HS-5 (cell line): Measurements from ENCODE around the gene AKIRIN2.
"Not testable (repeated sequence)": the region's sequence is repeated elsewhere in the genome, so short reads cannot be mapped to it uniquely, and the experiment has no call there.

Experiments used
- DNase-seq: peaks from one replicate; pipeline ENCODE4 v3.0.0-alpha.2; 2012; ENCODE audit warnings: low read depth

Gene AKIRIN2

DNA sequence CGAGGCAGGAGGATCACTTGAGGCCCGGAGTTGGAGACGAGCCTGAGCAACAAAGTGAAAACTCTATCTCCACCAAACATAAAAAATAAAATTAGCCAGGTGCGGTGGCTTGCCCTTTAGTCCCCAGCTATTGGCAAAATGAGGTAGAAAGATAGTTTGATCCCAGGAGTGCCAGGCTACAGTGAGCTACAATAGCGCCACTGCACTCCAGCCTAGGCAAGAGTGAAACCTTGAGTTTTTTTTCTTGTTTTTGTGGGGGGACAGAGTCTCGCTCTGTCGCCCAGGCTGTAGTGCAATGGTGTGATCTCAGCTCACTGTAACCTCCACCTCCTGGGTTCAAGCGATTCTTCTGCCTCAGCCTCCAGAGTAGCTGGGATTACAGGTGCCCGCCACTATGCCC lies 14.1 kb downstream of the AKIRIN2 start:
- DNase-seq: not testable (repeated sequence)

DNA sequence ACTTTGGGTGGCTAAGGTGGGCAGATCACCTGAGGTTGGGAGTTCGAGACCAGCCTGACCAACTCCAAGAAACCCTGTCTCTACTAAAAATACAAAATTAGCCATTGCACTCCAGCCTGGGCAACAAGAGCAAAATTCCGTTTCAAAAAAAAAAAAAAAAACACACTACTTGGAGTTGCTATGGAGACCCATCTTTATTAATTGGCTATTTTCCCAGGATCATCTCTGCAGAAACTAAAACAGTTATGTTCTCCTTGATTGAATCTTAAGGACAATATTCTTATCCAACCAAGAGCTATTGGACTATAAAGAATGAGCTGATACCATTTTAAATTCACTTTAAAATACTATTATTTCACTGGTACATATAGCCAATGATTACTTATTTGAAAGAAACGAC lies 14.7 kb downstream of the AKIRIN2 start:
- DNase-seq: no peak

DNA sequence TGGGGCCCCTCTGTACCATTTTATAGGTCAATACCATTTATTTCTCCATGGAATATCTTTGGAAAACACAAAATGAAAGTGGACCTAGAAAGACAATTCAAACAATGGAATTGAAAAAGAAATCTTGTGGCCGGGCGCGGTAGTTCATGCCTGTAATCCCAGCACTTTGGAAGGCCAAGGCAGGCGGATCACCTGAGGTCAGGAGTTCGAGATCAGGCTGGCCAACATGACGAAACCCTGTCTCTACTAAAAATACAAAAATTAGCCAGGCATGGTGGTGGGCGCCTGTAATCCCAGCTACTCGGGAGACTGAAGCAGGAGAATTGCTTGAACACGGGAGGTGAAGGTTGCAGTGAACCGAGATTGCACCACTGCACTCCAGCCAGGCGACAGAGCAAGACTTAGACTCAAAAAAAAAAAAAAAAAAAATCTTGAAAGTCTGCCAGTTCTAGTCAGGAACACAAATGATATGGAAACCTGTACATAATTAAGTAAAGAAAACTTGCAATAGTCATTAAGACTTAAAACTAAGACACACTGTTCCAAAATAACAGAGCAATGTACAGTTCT lies 15.3 kb downstream of the AKIRIN2 start:
- not testable (repeated sequence) for DNase-seq

DNA sequence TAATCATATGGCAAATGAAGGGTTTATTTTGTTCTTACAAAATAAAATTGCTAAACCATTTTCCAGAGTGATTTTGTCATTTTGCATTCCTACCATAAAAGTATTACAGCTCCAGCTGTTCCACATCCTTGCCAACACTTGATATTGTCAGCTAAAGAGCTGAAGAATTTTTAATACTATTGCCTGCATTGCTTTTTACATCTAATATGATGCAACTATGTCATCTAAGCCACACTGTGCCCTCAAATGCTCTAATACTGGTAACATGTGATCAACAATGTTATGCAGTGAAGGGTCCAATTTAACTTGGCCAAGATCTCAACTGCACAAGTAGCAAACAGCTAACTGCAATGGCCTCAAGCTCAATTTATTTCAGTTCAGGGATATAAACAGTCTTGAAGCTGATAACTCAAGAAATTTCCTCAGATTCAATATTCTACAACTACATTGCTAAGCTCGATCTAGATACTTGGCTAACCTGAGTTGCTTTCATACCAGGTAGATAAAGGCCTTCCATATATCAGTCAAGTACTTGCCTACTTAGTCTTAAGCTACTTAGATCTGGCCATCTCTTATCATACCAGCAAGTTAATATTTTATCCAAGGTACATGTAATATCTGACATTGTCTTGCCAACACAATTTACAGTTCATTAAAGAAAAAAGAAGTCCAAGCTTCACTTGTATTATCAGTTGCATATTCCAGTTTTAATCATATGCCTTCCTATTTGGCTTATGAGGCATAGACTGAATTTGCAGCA lies 17.0 kb downstream of the AKIRIN2 start:
- no peak for DNase-seq

DNA sequence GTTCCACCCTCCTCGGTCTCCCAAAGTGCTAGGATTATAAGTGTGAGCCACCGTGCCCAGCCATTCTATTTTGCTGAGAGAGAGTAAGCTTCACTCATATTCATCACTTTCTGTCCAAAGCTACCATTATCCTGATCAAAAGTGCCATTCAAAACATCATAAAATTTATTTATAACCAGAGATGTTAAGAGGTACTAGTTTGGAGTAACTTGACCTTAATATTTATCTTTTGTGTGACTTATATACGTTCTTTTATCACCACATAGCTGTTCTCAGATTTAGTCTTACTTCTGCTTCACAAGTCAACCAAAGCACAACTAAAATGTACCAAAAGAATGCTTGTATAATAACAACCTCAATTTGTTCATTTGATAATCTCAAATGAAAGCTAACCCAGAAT lies 18.1 kb downstream of the AKIRIN2 start:
- DNase-seq: no peak

DNA sequence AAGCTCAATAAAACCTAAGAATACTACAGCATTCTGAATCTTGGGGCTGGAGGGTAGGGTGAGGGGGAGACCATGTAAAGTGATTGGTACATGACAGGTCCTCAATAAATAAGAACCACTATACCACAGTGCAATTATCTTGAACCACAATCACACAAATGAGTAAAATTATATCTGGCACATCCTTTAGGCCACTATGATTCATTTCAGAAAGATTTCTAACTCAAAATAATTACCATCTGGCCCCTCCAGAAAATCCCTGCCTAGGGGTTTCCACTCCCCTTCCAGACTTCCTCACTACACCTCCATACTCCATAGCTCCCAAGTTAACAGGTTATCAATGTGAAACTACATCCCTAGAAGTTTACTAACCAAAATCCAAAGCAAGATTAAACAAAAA lies 19.7 kb downstream of the AKIRIN2 start:
- no peak for DNase-seq

DNA sequence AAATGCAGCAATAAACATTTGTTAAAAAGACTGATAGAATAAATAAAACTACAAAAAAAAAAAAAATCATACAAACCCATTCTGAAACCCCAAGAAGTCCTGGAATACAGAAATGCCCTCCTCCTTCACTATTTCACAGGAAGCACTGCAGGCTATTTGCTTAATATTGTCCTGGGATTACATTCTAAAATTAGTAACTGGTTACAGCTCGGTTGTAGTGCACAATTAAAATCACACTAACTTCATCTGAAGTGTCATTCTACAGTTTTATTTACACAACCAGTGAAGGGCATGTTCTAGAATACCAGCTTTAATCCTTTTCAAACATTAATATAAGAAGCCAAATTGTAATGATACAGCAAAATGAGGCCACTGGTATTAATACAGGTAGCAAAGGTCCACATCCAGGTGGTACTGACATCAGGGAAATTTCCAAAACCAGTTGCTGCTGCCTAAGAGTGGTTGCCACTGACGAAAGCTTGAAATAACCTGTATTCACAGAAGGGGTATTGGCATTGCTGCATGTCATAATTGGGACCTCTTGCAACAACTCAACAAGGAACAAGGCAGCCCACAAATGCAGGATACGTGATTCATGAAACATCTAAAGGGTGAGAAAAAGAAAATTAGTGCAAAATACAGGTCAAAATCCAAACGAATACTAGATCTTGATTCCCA lies 26.9 kb downstream of the AKIRIN2 start:
- no peak for DNase-seq

DNA sequence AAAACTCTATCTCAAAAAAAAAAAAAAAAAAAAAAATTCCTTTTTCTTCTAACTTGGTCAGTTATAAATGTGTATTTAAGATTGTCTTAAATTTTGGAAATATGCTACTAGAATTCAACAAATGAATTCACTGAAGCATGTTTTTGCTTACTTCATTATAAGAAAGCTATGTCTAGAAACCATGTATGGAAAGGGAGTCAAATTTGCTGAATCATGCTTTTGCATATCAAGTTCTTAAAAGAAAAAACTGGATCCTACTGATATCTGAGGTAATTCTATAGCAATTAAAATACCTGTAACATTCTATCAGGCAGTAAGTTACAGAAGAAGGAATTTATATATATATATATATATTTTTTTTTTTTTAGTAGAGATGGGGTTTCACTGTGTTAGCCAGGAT lies 27.7 kb downstream of the AKIRIN2 start:
- no peak for DNase-seq

DNA sequence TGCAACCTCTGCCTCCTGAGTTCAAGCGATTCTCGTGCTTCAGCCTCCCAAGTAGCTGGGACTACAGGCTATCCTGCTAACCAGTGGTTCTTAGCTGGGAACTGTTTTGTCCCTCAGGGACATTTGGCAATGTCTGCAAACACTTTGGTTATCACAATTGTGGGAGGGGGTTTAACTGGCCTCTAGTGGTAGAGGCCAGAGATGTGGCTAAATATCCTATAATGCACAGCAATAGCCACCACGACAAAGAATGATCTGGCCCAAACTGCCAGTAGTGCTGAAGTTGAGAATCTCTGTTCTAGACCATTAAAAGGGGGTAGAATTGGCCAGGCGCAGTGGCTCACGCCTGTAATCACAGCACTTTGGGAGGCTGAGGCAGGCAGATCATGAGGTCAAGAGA lies 28.8 kb downstream of the AKIRIN2 start:
- no peak for DNase-seq

DNA sequence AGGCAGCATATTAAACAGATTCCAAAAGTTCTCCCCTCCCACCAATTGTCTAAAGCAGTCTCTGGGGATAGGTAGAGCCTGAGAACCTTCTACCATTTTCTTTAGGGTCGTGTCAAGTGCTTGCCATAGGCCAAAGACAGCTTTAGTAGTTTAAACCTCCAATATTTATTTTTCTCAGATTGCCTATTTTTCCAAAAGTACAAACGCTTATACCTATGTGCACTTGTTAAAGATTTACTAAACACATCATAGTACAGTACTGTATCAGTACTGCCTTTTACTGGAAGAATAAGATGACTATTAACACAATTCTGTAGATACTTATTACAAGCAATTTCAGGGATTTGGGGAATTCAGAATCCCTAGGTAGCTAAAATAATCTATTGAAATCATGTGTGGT lies 29.4 kb downstream of the AKIRIN2 start:
- no peak for DNase-seq

DNA sequence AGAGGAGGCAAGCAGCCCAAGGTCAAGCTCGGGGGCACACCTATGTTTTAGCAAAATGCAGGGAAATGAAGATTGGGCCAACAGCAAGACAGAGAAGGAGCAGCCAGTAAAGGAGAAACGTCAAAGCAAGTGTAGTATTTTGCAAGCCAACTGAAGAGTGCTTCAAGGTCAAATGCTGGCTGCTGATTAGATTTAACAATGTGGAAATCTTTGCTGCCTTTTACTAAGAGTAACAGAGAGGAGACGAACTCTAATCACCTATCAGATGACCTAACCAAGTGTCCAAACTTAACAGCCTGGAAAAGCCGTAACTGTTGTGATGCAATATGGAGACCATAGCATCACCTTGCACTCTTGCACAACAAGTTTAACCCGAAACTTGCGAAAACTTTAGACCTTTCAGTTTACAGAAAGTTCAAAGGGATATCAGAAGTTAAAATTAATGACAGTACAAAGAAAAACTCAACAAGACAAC lies 30.4 kb downstream of the AKIRIN2 start:
- DNase-seq: no peak

DNA sequence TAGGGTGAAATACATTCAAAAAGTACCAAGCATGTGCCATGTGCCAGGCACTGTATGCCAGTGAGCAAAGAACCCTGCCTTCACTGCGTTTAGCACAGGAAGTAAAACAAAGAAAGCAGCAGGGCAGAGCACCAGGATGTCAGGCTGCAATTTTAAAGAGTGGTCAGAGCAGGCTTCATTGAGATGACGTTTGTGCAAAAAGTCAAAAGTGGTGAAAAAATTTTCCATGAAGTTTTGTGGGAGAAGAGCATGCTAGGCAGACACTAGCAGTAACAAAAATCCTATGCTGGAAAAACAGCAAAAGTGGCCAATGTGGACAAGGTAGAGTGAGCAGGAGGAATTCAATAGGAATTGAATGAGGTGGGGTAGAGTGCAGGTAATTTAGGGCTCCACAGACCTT lies 31.3 kb downstream of the AKIRIN2 start:
- no peak for DNase-seq

DNA sequence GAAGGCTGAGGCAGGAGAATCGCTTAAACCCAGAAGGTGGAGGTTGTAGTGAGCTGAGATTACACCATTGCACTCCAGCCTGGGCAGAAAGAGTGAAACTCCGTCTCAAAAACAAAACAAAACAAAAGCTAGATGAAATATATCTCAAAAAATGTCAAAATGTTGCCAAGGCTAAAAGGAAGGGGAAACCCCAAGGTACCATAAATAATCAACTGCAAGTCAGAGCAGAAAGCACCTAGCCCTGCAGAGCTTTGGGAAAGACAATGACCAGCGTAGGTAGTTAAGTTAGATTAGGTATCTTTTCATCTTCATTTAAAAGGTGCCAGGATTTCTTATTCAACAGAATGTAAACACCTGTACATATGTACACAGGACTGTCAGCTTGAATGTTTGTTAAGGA lies 33.0 kb downstream of the AKIRIN2 start:
- DNase-seq: no peak

DNA sequence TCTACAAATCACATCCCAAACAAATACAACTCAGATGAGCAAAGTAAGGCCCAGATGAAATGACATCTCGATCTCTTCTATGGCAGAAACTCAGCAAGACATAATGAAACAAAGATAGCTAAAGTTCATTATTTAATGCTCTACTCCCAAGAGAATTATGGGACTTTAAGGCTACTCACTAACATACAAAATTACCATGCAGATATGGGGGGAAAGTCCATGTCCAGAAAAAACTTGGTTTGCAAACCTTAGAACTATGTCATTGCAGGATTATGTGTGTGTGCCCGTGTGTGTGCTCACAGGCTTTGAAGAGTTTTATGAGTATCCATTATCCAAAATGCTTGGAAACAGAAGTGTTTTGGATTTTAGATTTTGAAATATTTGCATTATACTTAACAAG lies 34.0 kb downstream of the AKIRIN2 start:
- no peak for DNase-seq

DNA sequence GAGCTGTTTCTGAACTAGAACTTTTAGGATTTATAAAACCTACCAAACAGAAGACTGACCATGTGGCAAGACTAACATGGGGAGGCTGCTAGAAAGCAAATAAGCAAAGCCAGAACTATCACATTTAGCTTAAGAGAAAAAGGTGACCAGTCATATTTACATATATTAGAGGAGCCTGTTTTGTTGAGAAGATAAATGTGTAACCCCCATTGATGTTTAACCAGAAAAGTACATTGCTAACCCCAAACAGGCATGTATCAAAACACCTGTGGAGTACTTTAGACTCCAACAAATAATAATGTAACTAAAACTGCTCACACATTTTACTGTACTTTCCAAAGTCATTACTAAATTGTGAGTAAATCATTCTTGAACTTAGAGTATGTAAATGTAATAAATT lies 35.0 kb downstream of the AKIRIN2 start:
- no peak for DNase-seq

DNA sequence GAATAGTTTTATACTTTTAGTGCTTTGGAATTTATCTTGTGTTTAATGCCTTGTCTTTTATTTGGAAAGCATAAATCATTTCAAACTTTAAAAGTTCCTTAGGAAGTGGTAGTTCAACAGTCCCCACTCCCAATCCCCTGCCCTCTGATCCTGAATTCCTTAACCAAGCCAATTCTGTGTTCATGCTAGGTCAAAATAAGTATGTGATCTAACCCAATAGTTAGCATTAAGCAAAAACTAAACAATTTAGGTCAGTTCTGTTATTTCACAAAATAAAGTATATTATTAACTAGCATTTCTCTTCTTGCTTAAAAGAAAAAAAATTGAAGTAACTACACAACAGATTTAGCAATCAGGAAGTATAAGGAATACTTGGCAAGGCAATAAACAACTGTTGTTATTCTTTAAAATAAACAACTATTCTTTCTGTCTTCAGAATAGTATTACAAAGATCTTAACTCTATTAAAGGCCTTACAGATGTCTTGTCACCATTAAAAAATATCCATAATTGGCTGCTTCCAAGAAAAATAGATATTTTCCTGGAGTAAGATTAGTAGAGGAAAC lies 37.0 kb downstream of the AKIRIN2 start:
- no peak for DNase-seq

DNA sequence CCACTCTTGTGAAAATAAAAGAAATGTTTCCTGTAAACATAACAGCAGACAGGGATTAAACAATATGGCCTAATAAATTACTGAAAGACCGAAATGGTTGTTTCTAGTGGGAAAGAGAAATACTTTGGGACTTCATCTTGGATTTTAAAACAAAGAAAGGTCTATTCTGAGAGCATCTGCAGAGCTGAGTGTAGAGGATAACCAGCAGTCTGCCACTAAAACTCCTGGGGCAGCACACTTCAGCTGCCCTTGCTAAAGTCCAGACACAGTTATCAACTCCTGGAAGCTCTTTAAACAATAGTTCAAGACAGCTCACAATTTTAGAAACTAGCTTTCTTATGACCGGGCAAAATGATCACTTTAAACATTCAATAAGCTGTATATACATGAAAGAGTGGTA lies 38.6 kb downstream of the AKIRIN2 start:
- DNase-seq: no peak

DNA sequence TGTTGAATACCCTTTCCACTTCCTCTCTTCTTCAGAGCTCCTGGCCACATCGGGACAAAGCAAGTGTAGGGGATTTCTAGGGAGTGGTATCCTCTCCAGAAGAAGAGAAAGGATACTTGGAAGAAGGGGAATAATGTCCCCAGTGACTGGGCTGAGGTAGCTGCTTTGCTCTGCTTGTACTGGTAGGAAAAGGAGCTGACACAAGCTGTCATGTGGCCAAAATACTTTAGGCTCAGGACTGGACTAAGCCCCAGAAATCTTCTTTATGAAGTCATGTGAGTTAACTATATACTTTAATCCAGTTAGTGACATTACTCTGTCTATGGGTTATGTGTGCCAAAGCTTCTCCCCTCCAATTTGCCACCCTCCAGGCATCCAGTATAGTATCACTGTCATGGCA lies 40.5 kb downstream of the AKIRIN2 start:
- DNase-seq: no peak

DNA sequence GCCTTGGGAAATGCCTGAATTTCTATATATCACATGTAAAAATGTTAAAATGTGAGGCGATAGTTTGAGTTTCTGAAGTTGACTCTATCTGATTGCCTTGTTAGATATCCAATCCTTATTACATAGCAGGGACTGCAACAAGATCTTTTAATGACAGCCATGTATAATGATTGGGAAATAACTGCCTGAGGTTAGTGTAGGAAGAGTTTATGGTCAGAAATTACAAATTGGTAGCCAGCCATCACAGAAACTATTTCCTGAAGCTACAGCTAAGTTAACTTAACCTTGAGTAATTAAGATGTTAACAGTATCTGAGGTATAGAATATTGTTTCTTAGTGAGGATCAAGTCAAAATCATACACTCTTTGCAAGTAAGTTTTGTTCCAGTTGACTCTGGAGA lies 41.0 kb downstream of the AKIRIN2 start:
- no peak for DNase-seq

DNA sequence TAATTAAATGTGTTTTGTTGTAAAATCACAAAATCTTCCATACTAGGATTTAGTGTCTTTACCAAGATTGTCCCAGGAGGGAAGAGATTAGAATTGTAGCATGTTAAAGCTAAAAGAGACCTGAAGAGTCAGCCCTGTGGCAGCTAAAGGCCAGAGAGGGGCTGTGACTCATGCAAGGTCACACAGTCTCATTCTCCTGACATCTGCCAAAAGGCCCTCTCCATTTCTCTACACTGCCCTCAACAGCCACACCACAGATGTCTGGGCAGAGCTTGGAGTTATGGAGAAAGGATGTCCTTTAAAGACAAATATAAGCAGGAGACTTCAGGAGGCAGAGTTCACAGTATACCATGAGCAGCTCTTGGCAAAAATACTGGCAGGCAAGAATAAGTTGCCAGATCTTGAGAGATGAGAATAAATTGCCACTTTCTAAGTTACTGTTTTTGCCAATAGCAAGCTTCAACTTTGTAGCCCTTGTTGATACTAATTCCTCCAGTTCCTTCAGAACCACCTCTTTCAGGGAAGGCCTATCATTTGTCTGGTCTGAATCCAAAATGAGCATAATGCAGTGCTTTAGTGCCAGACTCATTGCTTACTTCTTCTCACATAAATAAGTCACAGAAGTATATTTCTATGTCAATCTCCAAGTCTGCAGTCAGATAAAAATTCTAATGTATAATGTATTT lies 41.7 kb downstream of the AKIRIN2 start:
- DNase-seq: peak; percentile 81

DNA sequence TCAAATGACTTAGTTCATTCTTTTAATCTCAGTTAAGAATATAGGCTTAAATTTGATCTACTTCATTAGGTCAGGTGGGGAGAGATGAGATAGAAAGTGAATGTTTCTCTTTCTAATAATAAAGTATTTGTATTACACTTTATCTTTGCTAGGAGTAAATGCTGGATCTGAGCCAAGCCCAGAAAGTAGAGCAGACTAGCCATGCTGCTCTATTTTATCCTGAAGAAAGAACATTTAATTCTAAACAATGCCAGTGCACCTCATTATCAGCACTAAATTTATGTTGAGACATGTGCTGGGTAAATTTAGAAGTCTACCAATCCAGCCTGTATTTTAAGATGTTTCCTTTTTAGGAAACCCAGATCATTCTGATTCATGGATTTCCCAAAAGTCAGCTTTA lies 43.5 kb downstream of the AKIRIN2 start:
- no peak for DNase-seq

DNA sequence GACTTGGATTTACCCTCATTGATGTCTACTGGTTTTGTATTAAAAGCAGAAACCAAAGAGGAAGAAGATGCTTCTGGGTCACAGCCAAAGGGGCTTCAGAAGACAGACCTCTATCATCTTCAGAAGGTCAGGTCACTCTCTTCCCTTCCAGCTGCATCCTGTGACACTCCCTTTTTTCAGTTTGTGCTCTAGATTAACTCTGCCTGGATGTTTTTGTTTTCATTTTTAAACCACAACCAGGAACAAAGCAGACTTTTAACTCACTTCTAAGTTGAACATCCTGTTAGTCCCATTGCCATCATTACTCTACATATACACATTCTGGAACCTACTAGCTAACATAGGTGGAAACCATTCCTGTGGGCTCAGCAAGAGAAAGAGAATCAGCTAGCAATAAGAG lies 45.2 kb downstream of the AKIRIN2 start:
- DNase-seq: no peak

DNA sequence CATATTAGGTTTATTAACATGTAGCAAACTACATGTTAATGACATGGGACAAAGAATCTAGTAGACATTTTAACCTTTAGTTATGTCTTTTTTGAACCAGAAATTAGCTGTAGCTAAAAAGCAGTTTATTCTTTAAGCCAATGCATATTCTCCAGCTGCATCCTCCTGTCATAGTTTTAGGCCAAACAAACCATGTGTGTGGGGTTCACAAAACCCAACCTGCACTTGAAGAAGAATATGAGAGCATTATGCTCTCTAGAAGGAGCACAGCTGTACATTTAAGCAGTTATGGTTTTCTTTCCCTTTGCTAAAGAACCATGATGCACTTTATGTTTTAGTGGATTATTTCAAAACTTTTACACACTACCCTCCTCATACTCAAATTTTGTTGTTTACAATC lies 46.2 kb downstream of the AKIRIN2 start:
- DNase-seq: no peak
